Stimulated activated CD4-positive, alpha-beta T cell treated with anti-CD3 and anti-CD28 coated beads, TNF-alpha, amount 100 ng/mL, for 48 hours (primary cell): Measurements from ENCODE around the gene FARSB.

Experiments
- DNase-seq, 3 donors: peaks; one replicate each; pipeline ENCODE4 v3.0.0-alpha.2; 2020; ENCODE audit warnings: low read depth in 3 of 3

Gene FARSB

GRCh38 chr2:222668494-222669154 is 12.7 kb upstream of the FARSB start:
- DNase-seq = no peak

- no peak for DNase-seq
These were observed 7.6 kb upstream of the FARSB start for GRCh38 chr2:222663479-222663878.

- DNase-seq = no peak
These were observed 894 bp upstream of the FARSB start for GRCh38 chr2:222656526-222657446.

- DNase-seq = no peak
These were observed 2.6 kb downstream of the FARSB start for GRCh38 chr2:222653280-222653679.

- DNase-seq = no peak
These were observed 3.2 kb downstream of the FARSB start for GRCh38 chr2:222652491-222653255.

GRCh38 chr2:222651718-222652418 is 4.0 kb downstream of the FARSB start:
- no peak for DNase-seq

- no peak for DNase-seq
These were observed 6.1 kb downstream of the FARSB start for GRCh38 chr2:222649801-222650200.

GRCh38 chr2:222646008-222646407 is 9.9 kb downstream of the FARSB start:
- DNase-seq = no peak

- DNase-seq = no peak
These were observed 12.8 kb downstream of the FARSB start for GRCh38 chr2:222643134-222643533.

GRCh38 chr2:222641336-222641735 is 14.6 kb downstream of the FARSB start:
- no peak for DNase-seq

- DNase-seq = no peak
These were observed 18.8 kb downstream of the FARSB start for GRCh38 chr2:222637067-222637466.

GRCh38 chr2:222635295-222635694 is 20.6 kb downstream of the FARSB start:
- no peak for DNase-seq

GRCh38 chr2:222627764-222628163 is 28.1 kb downstream of the FARSB start:
- DNase-seq = no peak

- DNase-seq = no peak
These were observed 32.1 kb downstream of the FARSB start for GRCh38 chr2:222623756-222624309.

GRCh38 chr2:222622910-222623309 is 33.0 kb downstream of the FARSB start:
- no peak for DNase-seq

- DNase-seq = no peak
These were observed 34.0 kb downstream of the FARSB start for GRCh38 chr2:222621893-222622292.

- DNase-seq = no peak
These were observed 40.6 kb downstream of the FARSB start for GRCh38 chr2:222615320-222615719.

GRCh38 chr2:222613715-222614331 is 42.1 kb downstream of the FARSB start:
- DNase-seq = no peak

- DNase-seq = no peak
These were observed 44.2 kb downstream of the FARSB start for GRCh38 chr2:222611684-222612083.

GRCh38 chr2:222610746-222611145 is 45.1 kb downstream of the FARSB start:
- no peak for DNase-seq

GRCh38 chr2:222609381-222609780 is 46.5 kb downstream of the FARSB start:
- DNase-seq = no peak
